Small intestine (tissue), 16 donors: ENCODE data around the gene FES. TPM values are rescaled to one million over a fixed set of nuclear protein-coding genes. Genes with fewer than 3 reads are reported as not detected.

ENCODE experiments used
- DNase-seq, 2 donors: peaks; one replicate each; pipeline versions ENCODE4 v3.0.0 to v3.0.0-alpha.2; 2013
- FAIRE-seq: peaks from 2 replicates; lab custom pipeline; 2012; peaks lifted over from hg19 to GRCh38; lab: Jason Lieb, UNC
- H3K27ac ChIP-seq, 3 donors: one replicate each; pipeline ENCODE4 v1.5.1; 2013; ENCODE audit warnings: low read length in 2 of 3, mild to moderate bottlenecking in 2 of 3, control low read depth in 1 of 3, inconsistent platforms in 1 of 3, low read depth in 1 of 3, moderate library complexity in 1 of 3
- H3K27me3 ChIP-seq, 3 donors: one replicate each; pipeline ENCODE4 v1.6.1; 2013; ENCODE audit warnings: low read length in 3 of 3, inconsistent platforms in 1 of 3; ENCODE audit not compliant: control insufficient read depth in 3 of 3, insufficient read depth in 3 of 3
- H3K36me3 ChIP-seq, 3 donors: one replicate each; pipeline ENCODE4 v1.6.1; 2013; ENCODE audit warnings: low read length in 3 of 3, inconsistent platforms in 1 of 3, low read depth in 1 of 3, mild to moderate bottlenecking in 1 of 3, moderate library complexity in 1 of 3; ENCODE audit not compliant: control insufficient read depth in 3 of 3, insufficient read depth in 2 of 3
- H3K4me1 ChIP-seq, 3 donors: one replicate each; pipeline ENCODE4 v1.6.1; 2013; ENCODE audit warnings: low read length in 2 of 3, inconsistent platforms in 1 of 3, low read depth in 1 of 3, mild to moderate bottlenecking in 1 of 3, moderate library complexity in 1 of 3; ENCODE audit not compliant: control insufficient read depth in 3 of 3, insufficient read depth in 2 of 3
- H3K4me3 ChIP-seq, 3 donors: one replicate each; pipeline ENCODE4 v1.5.1; 2013; ENCODE audit warnings: low read length in 3 of 3, control low read depth in 1 of 3, inconsistent platforms in 1 of 3, low read depth in 1 of 3, mild to moderate bottlenecking in 1 of 3, moderate library complexity in 1 of 3
- H3K9me3 ChIP-seq, 2 donors: one replicate each; pipeline ENCODE4 v1.6.1; 2013; ENCODE audit warnings: low read depth in 1 of 2, low read length in 1 of 2; ENCODE audit not compliant: control insufficient read depth in 2 of 2, insufficient read depth in 1 of 2
- WGBS, 3 donors: extraction: QIAGEN DNeasy Blood & Tissue Kit; methylation state at CpG; one replicate each; pipeline ENCODE4 v1.1.7; 2013; 5-methylcytosine and 5-hydroxymethylcytosine counted together
- long read RNA-seq, 10 donors: transcript quantifications; one replicate each; lab custom pipeline, GENCODE V29; 2026
- polyA plus RNA-seq, 4 donors: library from polyadenylated mRNA; stranded (reverse) in 3 of 4; unstranded in 1 of 4; fragments of 200-250 nt in 3 of 4; fragments of 120-200 nt in 1 of 4; gene quantifications; one replicate each; pipeline versions ENCODE4 v1.2.1 to v1.2.3, GENCODE V29; 2013
- donor health status: healthy with polysubstance abuse.
- donor health status: control.
- donor health status: control.
- donor health status: Bipolar disorder and iron deficiency.
- donor health status: healthy.

Gene FES
- 10 to 100 TPM in 2 of 4 donors, 1 to 10 TPM in 1, under 1 TPM in 1; 0.89 to 18.4 (median 10.9) TPM for polyA plus RNA-seq
- long read RNA-seq, donor 1 = 0 reads
- long read RNA-seq, donor 2 = 0 reads
- long read RNA-seq, donor 3 = 0 reads
- long read RNA-seq, donor 4 = 0 reads
- long read RNA-seq, donor 5 = 0 reads
- long read RNA-seq, donor 6 = 0 reads
- long read RNA-seq, donor 7, partial matches to known transcripts = 0 of 2 reads
- long read RNA-seq, donor 7, other reads (novel, unspliced or antisense) = 0 of 2 reads
- long read RNA-seq, donor 8 = 0 reads
- long read RNA-seq, donor 9 = 0 reads
- long read RNA-seq, donor 10 = 0 reads

DNA sequence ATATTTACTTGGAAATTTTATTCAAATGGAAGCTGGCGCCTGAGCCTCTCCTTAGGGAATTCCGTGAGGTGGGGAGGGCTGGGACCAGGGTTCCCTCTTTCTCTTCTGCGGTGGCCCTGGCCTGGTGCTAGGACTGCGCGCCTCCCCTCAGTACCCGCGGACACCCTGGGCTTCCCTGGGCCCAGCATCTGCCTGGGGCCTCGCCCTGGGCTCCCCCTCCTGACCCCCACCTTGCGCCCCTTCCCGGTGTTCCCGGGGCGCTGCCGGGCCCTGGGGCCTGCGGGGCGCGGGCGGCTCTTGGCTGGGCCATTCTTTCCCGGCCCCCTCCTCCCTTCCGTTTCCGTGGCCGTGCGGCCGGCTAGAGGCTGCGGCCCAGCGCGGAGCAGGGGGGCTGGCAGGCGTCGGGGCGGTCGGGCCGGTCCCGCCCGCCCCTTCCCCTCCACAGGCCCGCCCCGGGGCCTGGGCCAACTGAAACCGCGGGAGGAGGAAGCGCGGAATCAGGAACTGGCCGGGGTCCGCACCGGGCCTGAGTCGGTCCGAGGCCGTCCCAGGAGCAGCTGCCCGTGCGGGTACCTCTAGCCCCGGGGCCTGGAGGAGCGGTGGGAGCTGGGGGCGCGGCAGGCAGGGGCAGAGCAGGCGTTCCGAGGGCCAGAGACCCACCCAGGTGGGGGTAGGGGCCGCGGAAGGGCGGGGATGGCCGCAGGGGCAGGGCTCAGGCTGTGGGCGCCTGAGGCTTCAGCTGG, at the start of gene FES:
TSS of gene FES (plus strand) at position 529 of the 743 bp plus-strand sequence. CDS start 542 bp downstream, outside the sequence.
- peaks cover 4 to 65% (median 9%) of the 10 kb centered on the region in 3 donors for H3K36me3 ChIP-seq
- peak within 1 kb of the TSS; percentile 43 to 56 (median 51) for H3K4me3 ChIP-seq
- DNase-seq (peak; percentile 36 to 77), FAIRE-seq (no peak)
- no peaks in the 10 kb centered on the region for H3K9me3 ChIP-seq
- 4 to 12% (median 6%) methylated on average over 41 to 58 of the region's 58 CpGs for WGBS, 3 donors
- H3K27me3 ChIP-seq = no peaks in the 10 kb centered on the region
- peak within 1 kb of the TSS; percentile 63 to 87 (median 83) for H3K27ac ChIP-seq
- H3K4me1 ChIP-seq = peaks cover 0 to 32% (median 7%) of the 10 kb centered on the region in 3 donors

DNA sequence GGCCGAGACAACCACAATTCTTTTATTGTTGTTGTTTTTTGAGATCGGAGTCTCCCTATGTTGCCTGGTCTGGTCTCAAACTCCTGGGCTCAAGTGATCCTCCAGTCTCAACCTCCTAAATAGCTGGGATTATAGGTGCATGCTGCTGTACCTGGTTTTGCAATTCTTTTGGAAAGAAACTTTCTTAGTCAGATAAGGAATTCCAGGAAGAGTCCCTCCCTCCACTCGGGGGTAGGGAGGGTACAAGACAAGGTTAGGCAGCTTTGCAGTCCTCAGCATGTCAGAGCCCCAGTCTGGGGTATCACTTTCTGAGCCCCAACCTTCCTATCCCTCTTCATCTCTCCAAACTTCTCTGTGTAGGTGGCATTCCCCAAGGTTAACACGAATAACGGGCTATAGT, 49.7 kb upstream of the FES start:
- Histone ChIP-seq H3K4me1 (peaks cover 0 to 12% (median 2%) of the 10 kb centered on the region in 3 donors), H3K27ac (no peak overlapping the region), H3K27me3 (no peaks in the 10 kb centered on the region), H3K4me3 (no peak overlapping the region), H3K36me3 (no peaks in the 10 kb centered on the region), H3K9me3 (no peaks in the 10 kb centered on the region)
- 60 to 68% (median 68%) methylated on average over 5 of the region's 5 CpGs for WGBS, 3 donors
- FAIRE-seq (no peak), DNase-seq (no peak)

DNA sequence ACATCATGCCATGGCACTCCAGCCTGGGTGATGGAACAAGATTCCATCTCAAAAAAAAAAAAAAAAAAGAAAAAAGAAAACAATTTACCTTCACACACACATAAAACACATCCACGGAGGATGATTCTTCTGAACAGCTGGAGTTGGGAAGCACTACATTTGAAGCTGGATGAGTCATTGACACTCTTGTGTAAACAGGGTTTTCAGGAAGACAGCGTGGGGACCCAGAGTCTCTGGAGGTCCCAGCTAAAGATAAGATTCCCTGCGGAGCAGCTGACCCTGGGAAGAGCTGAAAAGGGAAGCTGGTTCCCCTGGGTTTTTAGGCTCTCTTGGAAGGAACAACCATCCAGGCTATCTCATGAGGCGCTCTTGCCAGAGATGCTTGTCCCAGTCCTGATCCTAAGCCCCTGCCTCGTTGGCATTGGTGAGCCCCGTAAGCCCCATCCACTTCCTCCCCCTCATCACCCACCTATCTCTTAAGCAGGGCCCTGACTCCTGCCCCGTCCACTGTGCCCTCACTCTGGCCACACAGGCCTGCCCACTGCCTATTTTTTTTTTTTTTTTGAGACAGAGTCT, 47.9 kb upstream of the FES start:
- Histone ChIP-seq H3K27ac (no peak overlapping the region), H3K4me3 (no peak overlapping the region), H3K27me3 (no peaks in the 10 kb centered on the region), H3K4me1 (peaks cover 0 to 22% (median 6%) of the 10 kb centered on the region in 3 donors), H3K9me3 (no peaks in the 10 kb centered on the region), H3K36me3 (no peaks in the 10 kb centered on the region)
- DNase-seq (no peak), FAIRE-seq (no peak)
- 62 to 68% (median 63%) methylated on average over 7 of the region's 7 CpGs for WGBS, 3 donors

DNA sequence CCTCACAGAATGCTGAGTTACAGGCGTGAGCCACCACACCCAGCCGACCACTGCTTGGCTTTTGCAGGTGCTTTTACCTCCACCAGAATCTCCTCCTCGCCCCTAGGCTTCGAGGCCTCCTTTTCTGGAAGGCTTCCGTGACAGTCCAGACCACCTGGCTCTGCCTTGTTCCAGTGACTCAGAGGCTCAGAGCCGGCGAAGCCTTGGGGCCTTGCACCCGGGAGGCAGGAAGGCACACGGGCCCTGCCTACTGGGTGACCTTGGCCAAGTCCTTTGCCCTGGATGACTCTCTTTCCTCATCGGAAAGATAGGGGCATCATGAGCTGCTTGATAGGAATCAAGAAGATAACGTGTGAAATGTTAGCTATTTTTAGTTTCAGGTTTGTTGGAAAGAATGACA, 47.2 kb upstream of the FES start:
- Histone ChIP-seq H3K9me3 (no peaks in the 10 kb centered on the region), H3K27me3 (no peaks in the 10 kb centered on the region), H3K27ac (no peak overlapping the region), H3K4me3 (no peak overlapping the region), H3K4me1 (peaks cover 0 to 22% (median 6%) of the 10 kb centered on the region in 3 donors), H3K36me3 (no peaks in the 10 kb centered on the region)
- DNase-seq = peak in 1 of 2 donors; percentile 44
- 51 to 72% (median 63%) methylated on average over 11 of the region's 11 CpGs for WGBS, 3 donors
- FAIRE-seq = no peak

DNA sequence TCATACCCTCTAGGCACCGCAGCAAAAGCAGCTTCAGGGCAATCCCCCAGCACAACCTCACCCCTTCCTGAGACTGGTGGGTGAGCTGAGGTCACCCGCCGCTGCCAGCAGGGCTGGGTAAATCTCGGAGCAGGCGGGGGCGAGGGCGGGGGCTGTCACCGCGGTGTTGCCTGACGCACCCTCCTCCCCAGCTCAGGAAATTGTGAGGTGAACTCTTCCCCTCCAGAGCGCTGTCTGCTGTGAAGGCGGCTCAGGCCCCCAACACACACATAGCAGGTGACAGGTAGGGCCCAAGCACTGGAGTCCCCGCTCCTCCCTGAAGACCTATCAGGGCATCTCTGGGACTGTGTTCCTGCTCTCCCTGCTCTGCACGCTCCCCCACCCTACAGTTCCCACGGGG, 46.2 kb upstream of the FES start:
- 10 to 34% (median 19%) methylated on average over 15 of the region's 15 CpGs for WGBS, 3 donors
- peak; percentile 35 to 56 for DNase-seq
- peaks cover 2 to 22% (median 6%) of the 10 kb centered on the region in 3 donors for H3K4me1 ChIP-seq
- H3K9me3 ChIP-seq = no peaks in the 10 kb centered on the region
- H3K27ac ChIP-seq = peak overlapping the region in 1 of 3 donors; percentile 33
- H3K27me3 ChIP-seq = no peaks in the 10 kb centered on the region
- H3K36me3 ChIP-seq = peaks cover 0 to 1% (median 0%) of the 10 kb centered on the region in 3 donors
- no peak overlapping the region for H3K4me3 ChIP-seq
- no peak for FAIRE-seq

DNA sequence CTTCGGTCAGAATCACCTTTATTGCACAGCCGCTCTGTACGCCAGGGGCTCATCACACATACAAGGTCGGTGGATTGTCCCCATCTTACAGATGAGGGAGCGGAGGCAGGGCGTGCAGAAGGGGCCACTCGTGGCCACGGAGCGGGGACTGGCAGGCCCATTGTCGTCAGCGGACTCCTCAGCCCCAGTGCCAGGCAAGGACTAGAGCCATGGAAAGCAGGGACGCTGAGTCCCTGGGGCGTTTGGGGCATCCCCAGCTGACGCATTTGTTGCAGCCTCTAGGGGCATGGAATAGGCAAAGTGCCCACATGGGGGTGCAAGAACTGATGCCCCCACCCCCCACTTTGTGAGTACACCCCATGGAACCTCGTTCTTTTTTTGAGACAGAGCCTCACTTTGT, 45.8 kb upstream of the FES start:
- DNase-seq (no peak), FAIRE-seq (no peak)
- no peaks in the 10 kb centered on the region for H3K9me3 ChIP-seq

DNA sequence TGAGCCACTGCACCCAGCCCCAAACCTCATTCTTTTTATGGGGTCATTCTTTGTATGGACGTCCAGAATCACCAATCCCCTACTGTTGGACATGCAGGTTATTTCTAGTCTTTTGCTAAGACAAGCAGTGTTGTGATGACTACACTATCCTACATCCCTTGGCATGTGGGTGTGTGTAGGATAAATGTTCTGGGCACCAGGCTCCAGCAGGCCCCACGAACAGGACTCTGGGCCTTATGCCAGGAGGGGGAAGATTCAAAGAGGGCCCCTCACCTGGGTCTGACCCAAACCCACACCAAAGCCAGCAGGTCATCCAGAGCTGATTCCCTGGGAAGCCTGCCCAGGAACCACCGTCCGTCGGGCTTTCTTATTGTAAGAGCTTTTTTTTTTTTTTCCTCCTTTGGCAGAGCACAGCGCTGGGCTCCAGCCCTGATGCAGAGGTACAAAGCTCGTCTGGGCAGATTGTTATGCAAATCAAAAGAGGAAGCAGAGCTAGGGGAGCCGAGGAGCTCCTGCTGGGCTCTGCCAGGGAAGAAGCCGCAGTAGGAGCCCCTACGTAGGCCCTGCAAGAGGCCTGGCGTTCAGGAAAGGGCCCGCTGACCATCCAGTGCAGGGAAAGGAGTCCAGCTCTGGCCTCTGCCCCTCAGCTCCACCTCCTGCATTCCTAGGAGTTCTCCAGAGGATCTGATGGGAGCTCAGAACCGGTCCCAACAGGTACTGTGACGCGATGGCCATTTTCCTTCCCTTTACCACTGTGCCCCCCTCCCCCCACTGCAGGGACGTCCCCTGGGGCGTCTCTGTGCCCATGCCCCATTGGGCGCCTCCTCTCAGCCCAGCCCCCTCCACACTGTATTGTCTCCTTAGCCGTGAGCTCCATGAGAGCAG, 44.9 kb upstream of the FES start:
- Histone ChIP-seq H3K27ac (peak overlapping the region; percentile 61 to 97 (median 81)), H3K27me3 (no peaks in the 10 kb centered on the region), H3K9me3 (no peaks in the 10 kb centered on the region), H3K4me1 (peaks cover 2 to 22% (median 6%) of the 10 kb centered on the region in 3 donors), H3K36me3 (peaks cover 0 to 4% (median 0%) of the 10 kb centered on the region in 3 donors), H3K4me3 (peak overlapping the region in 2 of 3 donors; percentile 28 to 43)
- FAIRE-seq (no peak), DNase-seq (peak; percentile 86 to 93)
- 16 to 43% (median 43%) methylated on average over 18 to 19 of the region's 19 CpGs for WGBS, 3 donors

More for the DNA sequence above, 45.8 kb upstream of the FES start:
- no peaks in the 10 kb centered on the region for H3K27me3 ChIP-seq
- whole genome bisulfite sequencing, 3 donors = 33 to 64% (median 52%) methylated on average over 15 of the region's 15 CpGs
- H3K4me1 ChIP-seq = peaks cover 2 to 22% (median 6%) of the 10 kb centered on the region in 3 donors
- no peak overlapping the region for H3K4me3 ChIP-seq
- peak overlapping the region in 1 of 3 donors; percentile 33 for H3K27ac ChIP-seq
- peaks cover 0 to 2% (median 0%) of the 10 kb centered on the region in 3 donors for H3K36me3 ChIP-seq
